HG02981 (cell line): ENCODE measurements around the gene EML4.
"Not testable (repeated sequence)": the region's sequence is repeated elsewhere in the genome, so short reads cannot be mapped to it uniquely, and the experiment has no call there.

ENCODE experiments used
- ATAC-seq: cut with Tn5 transposase; IDR thresholded peaks from one replicate; pipeline ENCODE4 v1.9.1; 2021; ENCODE audit warnings: mild to moderate bottlenecking, moderate library complexity; ENCODE audit not compliant: unreplicated experiment

The EML4 gene

GRCh38 chr2:42369532-42370229 lies 200.5 kb downstream of the EML4 start:
- ATAC-seq: no peak

DNA sequence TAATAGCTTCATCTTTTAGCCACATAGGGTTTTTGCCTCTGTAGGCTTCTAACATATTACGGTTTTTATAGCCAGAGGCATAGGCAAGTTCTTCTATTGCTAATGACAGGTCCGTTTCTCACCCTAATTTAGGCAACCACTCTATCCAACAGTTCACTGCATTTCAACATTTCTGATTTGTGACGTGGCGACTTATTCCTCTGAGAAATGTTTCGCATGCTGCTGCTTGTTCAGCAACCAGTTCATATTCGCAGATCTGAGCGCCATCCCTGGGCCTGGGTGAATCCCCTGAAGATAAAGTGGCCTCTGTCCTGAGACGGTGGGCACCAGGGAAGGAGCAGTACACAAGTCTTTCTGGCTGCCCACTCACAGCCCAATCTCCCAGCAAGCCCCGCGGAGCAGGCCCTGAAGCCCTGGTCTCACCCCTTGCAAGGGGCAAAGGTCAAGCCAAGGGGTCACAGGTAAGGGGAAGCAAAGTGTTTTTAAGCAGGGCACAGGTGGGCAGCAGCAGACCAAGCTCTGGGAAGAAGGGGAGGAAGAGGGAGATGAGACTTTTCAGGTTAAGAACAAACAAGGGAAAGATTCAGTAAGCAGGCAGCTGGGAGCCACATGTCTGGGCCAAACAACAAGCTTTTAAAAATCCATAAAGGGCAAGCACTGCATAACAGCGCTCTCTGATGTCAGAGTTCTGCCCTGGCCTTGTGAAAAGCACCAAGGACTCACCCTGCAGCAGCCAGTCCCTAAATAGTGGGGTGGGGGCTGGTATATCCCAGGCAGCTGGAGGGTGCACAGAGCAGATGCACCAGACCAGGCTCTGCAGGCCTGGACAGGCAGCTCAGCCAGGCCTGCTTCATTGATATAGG lies 202.7 kb downstream of the EML4 start:
- ATAC-seq: no peak

- no peak for ATAC-seq
Measured at GRCh38 chr2:42372474-42373200, 203.5 kb downstream of the EML4 start.

- no peak for ATAC-seq
Measured at GRCh38 chr2:42376758-42377157, 207.6 kb downstream of the EML4 start.

DNA sequence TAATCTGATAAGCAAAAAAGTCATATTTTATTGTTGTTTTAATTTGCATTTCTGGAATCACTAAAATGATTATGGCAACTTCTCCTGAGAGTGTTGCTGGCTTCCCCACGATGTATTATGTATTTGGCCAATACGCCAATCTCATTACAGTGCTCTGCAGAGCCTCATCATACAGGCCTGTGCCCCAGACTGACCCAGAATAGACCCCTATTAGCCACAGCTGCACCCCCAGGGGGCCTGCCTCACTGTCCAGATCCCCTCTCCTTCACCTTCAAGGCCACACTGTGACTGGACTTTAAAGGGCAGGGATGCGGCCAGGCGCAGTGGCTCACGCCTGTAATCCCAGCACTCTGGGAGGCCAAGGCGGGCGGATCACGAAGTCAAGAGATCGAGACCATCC lies 209.3 kb downstream of the EML4 start:
- no peak for ATAC-seq

- not testable (repeated sequence) for ATAC-seq
Measured at GRCh38 chr2:42380026-42380425, 210.9 kb downstream of the EML4 start.

DNA sequence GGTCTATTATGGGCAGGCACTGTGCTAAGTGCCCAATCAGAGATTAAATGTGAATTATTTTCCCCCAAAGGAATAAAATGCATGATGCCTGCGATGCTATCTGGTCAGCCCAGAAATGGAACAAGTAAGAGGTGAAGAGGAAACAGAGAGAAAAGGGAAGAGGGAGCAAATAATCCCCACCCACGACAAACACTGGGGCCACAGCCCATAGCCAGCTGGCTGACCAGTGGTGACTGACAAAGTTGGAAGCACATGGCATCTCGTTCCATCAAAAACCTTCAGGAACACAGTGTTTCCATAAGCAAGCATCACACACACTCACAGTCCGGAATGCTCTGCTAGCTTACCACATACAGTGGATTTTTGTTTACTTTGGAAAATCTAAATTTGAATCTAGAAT lies 213.0 kb downstream of the EML4 start:
- no peak for ATAC-seq
